Activated gamma-delta T cell treated with anti-CD3 and anti-CD28 coated beads, Interleukin-2, amount 50 U/mL, for 16 hours (primary cell): Measurements from ENCODE around the gene PPP1R13L.

Experiments used
- DNase-seq: peaks from one replicate; pipeline ENCODE4 v3.0.0-alpha.2; 2020; ENCODE audit warnings: low read depth

PPP1R13L gene

DNA sequence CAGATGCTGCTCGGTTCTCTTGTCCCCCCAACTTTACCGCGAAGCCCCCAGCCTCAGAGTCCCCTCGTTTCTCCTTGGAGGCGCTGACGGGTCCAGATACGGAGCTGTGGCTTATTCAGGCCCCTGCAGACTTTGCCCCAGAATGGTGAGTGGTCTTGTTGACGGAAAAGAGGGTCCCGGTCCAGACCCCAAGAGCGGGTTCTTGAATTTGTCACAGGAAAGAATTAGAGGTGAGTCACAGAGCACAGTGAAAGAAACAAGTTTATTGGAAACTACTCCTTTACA is 2.2 kb upstream of the PPP1R13L start:
- no peak for DNase-seq

DNA sequence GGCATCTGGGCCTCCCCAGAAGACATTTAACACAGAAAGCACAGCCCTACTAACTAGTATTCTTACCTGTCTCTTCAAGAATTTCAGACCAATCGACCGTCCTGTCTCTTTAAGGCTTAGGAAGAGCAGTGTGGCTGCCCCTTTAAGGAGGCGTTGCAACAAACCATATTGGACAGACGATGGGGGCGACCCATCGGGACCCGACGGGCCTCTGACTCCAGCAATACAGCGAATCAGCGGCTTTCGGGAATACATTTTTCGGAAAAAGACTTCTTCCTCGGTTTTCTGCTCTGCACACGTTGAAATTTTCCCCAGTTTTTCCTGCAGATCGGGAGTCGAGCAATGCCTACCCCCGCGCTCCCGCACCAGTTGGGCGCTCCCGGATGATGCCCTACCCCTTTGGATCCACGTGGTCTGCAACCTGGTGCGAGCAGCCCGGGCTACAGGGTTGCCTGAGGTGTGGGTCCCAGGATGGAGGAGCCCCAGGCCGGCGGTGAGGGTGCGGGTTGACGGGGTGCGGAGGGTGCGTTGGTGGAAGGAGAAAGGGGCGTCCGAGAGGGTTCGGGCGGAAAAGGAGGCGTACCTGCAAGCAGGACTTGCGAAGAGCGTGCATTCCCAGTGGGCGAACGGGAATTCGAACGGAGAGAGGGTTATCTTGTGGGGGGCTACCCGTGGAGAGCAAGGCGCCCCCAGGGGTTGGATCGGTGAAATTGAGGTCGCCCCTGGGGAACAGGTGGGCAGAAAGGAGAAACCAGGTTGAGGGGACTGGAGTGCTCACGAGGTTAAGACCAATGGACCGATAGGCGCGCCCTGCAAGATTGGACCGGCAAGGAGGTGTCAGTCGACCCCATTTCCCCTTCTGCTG is 1.6 kb upstream of the PPP1R13L start, which contains the start of gene POLR1G:
Gene POLR1G (plus strand): TSS at position 419 of the 865 bp plus-strand sequence. CDS start 53 bp downstream, at position 472.
- peak; percentile 68 for DNase-seq

DNA sequence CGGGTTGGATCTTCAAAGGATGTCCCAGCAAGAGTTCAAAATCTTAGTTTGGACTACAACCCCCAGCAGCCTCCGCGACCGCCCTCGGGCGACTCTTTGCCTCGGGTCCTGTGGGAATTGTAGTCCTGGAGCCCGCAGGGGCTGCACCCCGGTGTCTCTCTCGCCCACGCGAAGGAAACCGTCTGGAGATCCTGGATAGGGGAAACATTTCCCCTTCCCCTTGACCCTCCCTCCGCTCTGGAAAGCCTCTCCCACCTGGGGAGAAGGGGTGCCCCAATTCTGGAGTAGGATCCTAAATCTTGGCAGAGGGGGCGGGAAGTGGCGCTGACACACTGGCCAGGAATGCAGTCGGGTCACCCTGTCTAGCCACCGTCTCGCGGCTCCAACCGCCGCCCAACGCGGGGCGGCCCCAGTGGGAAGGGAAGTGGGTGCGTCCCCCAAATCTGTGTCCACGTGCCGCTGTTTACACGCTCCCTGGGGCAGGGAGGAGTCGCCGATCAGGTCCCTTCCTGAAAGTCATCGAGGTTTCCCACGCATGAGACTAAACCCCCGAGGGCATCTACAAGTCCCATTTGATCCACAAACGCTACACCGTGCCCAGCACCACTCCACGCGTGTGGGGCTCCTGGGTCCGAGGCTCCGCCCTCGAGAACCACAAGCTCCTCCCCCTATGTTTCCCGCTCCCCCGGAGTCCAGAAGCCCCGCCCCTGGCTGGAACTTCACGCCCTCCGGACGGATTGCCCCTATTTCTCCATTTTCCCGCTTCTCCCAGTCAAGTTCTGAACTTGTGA is 761 bp upstream of the PPP1R13L start:
- peak; percentile 73 for DNase-seq

DNA sequence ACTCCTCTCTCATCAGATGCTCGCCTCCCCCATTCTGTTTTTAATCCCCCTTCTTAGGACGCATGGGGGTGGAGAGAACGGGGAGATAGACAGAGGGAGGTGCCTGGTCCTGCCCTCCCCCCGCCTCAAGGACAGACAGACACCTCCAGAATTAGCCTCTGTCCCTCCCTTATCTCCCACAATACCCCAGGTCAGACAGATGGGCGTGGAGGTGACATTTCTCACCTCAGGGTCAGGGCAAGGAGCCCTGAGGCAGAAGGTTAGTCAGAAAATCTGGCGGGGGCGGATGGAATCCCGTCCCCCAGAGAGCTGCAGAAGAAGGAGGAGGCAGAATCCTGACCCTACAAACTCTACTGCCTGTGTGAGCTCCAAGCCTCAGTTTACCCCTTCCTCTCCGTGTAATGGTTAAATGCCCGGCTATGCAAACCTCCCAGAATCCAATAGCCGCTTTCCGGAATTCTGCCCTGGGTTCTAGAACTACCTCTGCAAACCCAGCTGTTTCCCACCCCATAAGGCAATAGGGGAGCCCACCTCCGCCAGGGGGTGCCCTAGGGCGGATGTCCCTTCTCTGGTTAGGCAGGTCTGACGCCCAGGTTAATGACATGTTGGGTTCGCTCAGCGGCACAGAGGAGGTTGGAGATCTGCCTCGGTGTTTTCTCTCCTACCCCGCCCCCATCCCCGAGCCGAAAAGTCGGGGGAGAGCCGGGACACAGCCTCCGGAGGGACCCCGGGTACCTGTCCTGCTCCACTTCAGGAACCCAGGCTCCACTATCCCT is 900 bp downstream of the PPP1R13L start:
- peak; percentile 51 for DNase-seq

DNA sequence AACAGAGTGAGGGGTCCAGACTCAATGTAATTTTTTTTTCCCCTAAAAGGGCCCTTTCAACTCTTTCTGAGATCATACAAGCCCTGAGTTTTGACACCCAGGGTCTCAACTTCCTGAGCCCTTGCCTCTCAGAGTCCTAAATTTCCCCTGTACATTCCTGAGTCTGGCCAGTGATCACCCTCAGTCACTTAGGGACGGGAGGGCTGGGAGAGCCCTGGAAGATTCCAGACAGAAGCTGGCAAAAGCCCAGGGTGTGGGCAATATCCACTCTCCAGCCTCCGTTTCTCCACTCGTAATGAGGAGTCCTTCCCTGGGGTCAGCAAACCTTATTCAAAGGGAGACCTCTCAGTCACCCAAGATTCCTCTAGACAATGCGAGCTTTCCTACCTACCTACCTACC is 1.6 kb downstream of the PPP1R13L start:
- no peak for DNase-seq

DNA sequence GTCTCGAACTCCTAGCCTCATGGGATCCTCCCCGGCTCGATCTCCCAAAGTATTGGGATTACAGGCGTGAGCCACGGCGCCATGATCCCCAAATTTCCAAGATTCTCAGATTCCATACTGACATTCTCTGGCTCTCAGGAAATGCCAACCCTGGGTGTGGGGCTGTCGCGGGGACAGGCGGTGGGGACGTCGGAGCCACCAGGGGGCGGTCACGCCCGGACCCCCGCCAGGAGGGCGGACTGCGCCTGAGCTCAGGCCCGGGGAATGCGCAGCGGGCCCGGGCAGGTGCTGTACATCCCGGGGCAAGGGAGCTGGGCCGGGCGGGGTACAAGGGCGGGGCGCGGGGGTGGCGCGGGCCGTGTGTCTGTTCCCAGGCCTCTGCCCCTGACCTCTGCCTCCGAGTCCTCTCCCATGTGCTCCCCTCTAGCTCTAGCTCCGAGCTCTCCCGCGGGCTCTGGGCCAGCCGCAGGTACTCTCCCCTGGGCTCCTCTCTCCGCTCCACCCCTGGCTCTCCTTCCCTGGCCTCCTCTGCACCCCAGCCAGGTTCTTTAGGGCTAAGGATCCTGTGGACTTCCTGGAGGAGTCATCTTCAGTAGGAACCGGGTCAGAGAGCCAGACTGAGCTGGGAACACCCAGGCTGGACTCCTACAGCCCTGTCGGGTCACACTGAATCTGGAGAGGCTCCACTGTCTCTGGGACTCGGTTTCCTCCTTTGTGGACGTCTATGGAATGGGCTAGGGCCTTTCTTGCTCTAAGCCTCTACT is 2.4 kb downstream of the PPP1R13L start:
- DNase-seq = peak; percentile 18

DNA sequence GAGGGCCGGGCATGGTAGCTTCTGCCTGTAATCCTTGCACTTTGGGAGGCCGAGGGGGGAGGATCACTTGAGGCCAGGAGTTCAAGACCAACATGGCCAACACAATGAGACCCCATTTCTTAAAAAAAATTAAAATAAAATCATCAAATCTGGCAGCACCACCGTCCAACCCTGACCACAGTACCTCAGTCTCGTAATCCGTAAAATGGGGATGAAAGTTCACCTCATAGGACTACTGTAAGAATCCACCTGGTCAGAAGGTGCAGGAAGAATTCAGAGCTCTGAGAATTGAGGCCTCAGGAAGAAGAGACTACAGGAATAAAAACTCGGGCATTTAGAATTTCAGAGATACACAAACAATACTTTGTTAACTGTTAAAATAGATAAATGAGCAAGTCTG is 3.1 kb downstream of the PPP1R13L start:
- DNase-seq = no peak

DNA sequence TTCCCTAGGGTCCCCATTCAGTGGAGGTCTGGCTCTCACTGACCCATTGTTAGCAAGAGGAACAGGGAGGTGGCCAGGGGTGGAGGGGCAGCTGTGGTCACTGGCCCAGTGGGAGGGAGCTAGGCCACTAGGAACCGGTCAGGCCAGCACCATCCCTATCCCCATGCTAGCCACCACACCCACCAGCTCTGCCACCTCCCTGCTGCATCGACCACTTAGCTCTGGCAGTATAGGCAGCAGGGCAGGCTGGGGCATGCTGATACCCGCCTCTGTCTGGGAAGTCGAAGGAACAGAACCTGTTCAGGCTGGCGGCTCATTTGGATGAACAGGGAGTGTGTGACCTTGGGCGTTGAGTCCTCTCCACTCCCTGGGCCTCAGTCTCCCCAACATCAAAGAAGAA is 4.7 kb downstream of the PPP1R13L start:
- no peak for DNase-seq

DNA sequence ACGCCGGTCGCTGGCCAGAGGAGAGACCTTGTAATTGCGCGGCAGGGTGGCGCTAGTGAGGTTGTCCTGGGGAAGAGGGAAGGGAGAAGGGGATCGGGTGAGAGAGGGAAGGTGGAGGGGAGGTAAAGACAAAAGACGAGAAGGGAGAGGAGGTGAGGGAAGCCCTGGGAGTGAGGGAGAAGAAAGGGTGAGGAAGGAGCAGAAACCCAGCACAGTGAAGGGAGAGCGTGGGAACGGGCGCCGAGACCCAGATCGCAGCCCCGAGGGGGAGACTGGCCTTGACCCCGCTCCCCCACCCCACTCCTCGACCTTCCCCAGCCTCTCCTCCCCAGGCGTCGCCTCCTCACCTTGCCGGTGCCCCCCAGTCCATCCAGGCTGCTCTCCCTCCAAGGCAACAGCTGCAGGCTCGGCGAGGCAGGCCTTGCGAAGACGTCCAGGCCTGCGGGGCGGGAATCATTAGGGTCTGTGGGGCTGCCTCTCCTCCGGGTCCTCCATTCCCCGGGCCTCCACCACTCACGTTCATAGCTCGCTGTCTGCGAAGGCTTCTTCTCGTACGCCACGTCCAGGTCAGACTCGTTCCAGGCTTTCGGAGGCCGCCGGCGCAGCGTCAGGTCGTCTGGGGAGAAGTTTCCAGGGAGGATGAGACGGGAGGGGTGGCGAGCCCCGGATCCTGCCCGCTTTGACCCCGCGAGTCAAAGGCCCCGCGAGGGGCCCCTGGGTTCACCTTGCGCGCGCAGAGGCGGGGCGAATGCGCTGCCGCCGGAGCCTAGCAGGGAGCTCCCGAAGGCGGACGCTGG is 8.8 kb downstream of the PPP1R13L start:
- DNase-seq = no peak

DNA sequence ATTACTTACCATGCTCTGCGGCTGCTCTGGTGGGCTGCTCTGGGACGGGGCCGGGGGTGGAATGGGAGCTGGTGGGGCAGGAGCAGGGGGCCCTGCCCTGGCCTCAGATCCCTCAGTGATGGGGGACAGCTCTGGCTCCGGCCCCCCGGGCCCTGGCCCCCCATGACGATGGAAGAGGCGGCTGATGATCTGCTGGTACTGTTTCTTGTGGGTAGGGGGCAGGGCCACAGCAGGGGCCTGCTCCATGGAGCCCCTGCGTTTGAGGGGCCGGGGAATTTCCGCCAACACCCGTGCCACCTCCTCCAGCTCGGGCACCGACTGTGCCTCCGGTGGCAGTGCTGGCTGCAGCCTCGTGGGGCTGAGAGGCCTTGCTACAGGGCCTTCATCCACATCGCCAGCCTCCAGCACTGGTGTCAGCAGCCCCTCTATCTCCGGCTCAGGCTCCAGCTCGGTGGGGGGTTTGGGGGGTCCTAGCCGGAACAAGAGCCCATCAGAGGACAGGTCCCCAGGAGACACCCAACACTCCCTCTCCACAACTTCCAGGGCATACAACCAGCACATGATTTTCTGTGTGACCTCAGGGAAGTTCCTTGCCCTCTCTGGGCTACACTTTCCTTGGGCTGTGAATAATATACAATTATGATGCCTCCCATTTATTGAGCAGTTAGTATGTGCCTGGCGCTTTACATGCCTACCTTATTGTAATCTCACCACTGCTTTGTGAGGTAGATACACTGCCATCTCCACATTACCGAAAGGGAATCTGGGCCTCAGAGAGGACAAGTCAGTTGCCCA is 12.8 kb downstream of the PPP1R13L start:
- DNase-seq = no peak

DNA sequence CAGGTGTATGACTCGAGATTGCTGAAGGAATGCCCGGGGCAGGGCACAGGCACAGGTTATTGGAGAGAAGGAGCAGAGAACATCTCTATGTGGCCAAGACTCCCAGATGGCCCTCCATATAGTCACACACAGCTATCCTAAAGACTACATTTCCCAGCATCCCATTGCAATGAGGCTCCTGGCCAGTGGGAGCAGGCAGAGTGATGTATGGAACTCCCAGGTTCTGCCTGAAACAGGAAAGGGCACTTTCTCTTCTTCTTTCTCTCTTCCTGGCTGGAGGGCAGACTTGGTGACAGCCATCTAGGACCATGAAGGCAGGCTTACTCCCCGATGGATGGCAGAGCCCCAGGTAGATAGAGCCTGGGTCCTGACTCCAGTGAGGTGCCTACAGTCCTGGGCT is 13.5 kb downstream of the PPP1R13L start:
- no peak for DNase-seq

DNA sequence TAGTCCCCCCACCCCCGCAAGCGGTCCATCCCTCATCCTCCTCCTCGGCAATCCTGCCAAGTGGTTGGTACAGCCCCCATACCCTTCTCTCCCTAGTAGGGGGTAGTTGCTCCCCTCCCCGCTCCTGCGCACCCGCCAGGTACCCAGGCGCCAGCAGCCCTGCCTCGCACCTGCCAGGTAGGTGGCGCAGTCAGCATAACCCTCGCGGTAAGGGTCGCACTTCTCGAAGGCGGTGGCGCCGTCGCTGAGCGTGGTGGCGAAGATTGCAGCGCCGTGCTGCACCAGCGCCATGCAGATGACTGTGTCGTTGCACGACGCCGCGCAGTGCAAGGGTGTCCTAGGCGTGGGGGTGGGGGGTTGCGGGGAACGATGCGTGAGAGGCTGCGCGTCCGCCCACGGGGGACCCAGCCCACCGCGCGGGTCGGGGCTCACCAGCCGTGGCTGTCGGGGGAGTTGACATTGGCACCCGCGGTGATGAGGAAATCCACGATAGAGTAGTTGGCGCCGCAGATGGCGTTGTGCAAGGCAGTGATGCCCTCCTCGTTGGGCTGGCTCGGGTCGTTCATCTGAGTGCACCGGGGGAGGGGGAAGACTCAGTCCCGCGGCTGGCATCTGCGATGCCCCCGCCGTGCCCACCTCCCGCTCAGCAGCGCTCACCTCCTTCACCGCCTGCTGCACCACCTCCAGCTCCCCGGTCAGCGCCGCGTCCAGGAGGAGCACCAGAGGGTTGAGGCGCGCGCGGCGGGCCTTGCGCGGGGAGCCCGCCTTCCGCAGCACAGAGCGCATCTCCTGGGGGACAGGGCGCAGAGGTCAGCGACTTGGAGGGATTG is 19.3 kb downstream of the PPP1R13L start:
- no peak for DNase-seq

DNA sequence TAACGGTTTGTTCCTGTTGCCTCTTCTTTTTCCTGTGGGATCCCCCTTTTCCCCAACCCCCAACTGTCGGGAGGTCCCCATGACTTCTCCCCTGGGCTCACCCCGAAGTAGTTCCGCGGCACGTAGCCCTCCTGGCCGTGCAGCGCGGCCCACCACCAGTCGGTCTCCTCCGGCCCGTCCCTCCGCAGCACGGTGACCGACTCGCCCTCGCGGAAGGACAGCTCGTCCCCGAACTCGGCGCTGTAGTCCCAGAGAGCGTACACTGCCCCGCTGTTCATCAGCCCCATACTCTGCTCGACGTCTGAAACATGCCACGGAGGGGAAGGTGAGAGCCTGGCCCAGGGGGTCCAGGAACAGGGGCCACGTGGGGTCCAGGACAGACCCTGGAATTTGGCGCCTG is 22.4 kb downstream of the PPP1R13L start:
- no peak for DNase-seq

DNA sequence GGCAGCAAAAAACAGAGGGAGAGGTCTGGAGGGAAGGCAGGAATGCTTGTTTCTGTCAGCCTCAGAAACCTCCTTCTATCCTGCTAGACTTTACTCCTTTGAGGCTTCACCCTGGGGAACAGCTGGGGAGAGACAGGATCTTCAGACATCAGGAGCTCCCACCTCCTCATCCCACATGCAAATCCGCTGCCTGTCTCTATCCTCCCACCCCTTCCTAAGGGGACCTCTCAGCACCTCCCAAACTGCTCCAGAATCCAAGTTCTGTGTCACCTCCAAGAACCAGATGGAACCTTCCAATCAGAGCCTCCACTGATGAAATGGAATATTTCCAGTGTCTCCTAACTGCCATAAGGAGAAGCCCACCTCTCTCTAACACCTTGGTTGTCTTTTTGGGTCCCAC is 24.8 kb downstream of the PPP1R13L start:
- DNase-seq = no peak

DNA sequence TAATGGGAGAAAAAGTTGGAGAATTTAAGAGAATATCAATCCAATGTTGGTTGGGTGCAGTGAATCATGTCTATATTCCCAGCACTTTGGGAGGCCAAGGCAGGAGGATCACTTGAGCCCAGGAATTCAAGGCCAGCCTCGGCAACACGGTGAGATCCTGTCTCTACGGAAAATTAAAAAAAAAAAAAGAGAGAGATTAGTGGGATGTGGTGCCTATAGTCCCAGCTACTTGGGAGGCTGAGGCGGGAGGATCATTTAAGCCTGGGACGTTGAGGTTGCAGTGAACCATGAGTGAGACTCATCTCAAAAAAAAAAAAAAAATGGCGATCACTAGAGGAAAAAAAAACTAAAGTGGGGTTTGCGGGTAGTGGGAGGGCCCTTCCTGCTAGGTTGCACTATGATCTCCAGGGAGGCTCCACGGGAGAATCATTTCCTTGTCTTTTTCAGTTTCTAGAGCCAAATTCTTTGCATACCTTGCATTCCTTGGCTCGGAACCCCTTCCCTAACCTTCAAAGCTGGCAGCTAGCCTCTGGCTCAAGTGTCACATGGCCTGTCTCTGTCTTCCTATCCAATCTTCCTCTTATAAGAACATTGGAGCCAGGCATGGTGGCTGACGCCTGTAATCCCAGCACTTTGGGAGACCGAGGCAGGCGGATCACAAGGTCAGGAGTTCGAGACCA is 28.7 kb downstream of the PPP1R13L start:
- DNase-seq = no peak

DNA sequence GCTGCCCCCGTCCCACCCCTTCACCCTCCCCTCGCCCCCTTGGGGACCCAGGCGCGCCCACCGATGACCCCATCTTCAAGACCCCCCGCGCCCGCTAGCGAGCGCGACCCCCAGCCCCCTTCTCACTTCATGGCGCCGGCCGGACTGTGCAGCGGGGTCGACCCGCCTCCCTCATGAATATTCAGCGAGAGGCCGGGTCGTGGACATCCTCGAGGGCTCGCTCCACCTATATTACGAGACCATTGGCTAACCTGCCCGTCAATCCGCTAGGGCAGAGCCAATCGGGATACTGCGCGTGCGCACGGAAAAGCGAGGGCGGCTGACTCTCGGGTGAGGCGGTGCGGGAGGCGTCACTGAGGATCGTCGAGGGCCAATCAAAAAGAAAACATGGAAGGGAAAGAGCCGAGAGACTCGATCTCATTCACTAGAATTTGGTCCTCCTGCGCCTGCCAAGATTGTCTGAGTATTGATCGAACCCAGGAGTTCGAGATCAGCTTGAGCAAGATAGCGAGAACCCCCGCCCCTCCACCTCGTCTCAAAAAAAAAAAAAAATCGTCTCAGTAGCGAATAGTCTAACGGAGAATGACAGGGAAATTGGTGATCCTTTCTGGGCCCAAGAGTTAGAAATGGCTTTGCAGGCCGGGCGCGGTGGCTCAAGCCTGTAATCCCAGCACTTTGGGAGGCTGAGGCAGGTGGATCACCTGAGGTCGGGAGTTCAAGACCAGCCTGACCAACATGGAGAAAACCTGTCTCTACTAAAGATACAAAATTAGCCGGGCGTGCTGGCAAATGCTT is 34.3 kb downstream of the PPP1R13L start, which contains the start of gene ERCC2:
Gene ERCC2 (minus strand): TSS at position 164 of the 795 bp plus-strand sequence. CDS start 33 bp downstream, at position 131.
- peak; percentile 100 for DNase-seq

DNA sequence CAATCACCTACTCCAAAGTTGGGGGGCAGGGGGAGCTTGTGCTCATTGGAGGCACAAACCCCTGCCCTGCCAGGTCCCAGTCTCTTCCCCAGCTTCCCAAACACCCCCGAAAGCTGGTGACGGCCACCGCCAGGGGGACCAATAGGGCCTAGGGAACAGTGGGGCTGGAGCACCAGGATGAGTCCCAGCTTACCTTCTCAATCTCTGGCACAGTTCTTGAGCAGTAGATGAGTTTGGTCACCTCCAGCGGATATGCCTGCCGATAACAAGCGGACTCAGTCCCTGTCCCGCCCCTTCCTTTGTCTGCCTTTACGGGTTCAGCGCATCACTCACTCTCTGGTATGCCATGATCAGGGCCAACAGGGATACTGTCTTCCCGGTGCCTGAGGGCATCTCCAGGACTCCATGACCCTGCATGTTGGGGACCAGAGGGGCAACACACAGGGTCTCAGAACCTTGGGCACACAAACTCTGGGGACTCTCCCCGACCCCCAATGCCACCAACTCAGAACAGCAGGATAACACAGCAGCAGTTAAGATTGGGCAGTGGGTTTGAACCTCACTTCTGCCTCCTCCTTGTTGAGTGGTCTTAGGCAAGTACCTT is 36.0 kb downstream of the PPP1R13L start:
- no peak for DNase-seq
